CD4-positive, alpha-beta T cell treated with Interleukin-4 for 4 hours (primary cell): Measurements from ENCODE around the gene OR2T10.
"Not testable (repeated sequence)": the region's sequence is repeated elsewhere in the genome, so short reads cannot be mapped to it uniquely, and the experiment has no call there.

Experiments used
- DNase-seq: peaks from one replicate; pipeline ENCODE4 v3.0.0-alpha.2; 2020

The OR2T10 gene

DNA sequence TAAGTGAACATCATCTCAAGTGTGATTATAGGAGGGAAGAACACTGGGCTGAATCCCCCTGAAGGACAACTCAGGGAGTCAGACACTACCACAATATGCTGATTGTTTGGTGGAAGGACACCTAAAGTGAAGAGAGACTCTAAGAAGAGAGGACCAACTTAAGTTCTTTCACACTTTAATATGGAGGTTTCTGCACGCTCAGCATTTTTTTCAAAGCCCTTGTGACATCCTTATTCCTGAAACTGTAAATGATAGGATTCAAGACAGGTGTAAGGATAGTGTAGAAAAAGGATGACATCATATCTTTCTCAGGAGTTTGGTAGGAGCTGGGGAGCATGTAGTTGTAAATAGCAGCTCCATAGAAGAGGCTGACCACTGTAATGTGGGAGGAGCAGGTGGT is 4.8 kb downstream of the OR2T10 start:
- no peak for DNase-seq

DNA sequence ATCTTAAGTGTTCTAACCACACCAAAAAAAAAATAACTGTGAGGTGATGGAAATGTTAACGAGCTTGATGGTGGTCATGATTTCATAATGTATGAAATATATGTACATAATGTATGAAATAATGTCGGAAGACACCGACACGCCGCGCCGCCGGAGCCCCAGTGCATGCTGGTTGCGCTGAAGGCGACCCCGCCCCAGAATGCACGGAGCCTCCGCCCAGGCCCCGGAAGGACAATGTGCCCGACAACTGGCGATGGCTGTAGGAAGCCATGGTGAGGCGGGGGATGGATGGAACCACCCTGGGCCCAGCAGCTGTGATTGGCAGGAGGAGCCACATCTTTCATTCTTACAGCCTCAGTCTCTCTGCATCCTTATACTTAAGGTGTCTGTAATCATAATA is 7.4 kb downstream of the OR2T10 start:
- DNase-seq = no peak

DNA sequence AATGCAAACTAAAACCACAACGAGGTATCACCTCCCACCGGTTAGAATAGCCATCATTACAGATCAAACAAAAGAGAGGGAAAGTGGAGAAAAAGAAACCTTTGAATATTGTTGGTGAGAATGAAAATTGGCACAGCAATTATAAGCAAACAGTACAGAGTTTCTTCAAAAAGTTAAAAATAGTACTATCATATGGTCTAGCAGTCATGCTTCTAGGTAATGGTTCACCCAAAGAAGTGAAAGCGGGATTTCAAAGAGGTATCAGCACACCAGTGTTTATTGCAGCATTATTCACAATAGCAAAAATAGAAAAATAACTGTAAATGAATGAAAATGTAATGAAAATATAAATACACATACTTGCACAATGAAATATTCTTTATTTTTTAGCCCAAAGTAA is 8.2 kb downstream of the OR2T10 start:
- DNase-seq = no peak

DNA sequence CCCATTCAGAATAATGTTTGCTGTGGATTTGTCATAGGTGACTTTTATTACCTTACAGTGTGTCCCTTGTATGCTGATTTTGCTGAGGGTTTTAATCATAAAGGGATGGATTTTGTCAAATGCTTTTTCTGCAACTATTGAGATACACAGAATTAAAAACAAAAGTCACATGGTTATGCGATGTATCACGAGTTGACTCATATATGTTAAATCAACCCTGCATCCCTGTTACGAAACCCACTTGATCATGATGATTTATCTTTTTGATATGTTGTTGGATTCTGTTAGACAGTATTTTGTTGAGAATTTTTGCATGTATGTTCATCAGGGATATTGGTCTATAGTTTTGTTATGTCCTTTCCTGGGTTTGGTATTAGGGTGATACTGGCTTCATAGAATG is 12.2 kb downstream of the OR2T10 start:
- DNase-seq = no peak

DNA sequence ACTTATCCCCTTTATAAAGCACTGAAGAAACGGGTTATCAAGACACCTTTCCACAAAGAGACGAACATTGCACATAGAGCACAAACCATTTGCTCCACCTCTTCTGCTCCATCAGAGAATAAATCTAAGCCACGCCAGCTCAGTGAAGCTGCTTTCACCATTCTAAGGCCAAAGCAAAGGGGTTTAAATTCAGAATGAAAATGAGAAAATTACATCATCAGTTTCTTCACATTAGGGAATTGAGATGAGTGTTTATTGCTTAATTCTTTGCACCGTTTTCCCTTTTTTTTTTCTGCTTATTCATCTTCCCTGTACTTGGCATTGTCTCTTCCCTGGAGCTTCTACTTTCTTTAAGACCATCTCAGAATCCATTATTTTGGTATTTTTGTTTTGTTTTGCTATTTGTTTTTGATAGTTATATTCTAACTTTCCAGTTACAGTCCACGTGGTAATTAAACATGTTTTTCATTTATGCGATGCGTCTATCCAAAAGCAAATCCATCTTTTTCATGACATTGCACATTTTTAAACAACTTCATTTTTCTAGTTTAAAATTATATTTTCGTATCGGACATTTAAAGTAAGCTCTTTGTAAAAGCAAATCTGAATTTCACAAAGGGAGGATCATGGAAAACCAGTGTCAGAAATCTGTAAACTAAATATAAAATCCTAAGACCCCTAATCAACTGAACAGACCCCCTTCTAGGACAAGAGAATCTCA is 21.1 kb downstream of the OR2T10 start:
- DNase-seq = no peak

DNA sequence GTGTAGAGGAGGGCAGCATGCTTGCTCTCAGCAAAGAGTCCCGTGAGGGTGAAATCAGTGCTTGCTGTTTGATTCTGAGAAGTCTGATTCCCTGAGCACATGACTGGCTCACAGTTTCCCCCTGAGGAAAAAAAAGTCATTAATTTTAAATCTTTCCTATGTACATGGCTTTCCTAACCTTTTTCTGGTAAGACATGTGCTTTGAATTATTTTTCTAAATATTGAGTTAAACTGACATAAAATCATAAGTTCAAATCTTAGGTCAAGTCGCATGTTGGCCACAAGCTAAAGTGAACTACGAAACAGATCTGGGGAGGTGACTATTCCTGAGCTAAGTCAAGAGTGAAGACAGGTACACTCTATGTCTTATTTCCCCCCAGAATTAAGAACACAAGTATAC is 22.8 kb downstream of the OR2T10 start, which contains the start of gene OR2T34:
OR2T34 (minus strand) TSS at position 101 of the 400 bp plus-strand sequence; CDS start at position 101, 0 bp downstream.
- DNase-seq = not testable (repeated sequence)

DNA sequence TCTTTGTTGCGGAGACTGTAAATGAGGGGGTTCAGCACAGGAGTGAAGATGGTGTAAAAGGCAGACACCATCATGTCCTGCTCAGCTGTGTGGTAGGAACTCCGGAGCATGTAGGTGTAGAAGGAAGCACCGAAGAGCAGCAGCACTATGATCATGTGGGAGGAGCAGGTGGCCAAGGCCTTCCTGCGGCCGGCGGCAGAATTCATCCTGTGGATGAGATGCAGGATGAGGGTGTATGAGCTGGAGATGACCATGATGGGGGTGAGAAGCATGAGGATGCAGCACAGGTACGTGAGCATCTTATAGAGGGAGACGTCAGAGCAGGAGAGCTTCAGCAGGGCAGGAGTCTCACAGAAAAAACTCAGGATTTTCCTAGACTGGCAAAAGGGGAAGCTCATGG is 23.6 kb downstream of the OR2T10 start:
- DNase-seq = not testable (repeated sequence)

DNA sequence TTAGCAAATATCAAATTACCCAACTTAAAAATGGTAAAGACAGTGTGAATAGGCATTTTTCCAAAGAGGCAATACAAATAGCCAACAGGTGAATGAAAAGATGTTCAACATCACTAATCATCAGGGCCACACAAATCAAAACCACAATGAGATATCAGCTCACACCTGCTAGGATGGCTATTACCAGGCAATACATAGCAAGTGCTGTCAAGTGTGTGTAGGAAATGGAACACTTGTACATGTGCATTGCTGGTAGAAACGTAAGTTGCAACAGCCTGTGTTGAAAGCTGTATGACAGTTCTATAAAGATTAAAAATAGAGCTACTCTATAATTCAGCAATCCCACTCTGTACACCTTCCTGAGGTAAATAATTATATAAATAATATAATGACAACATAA is 25.5 kb downstream of the OR2T10 start:
- DNase-seq = not testable (repeated sequence)

DNA sequence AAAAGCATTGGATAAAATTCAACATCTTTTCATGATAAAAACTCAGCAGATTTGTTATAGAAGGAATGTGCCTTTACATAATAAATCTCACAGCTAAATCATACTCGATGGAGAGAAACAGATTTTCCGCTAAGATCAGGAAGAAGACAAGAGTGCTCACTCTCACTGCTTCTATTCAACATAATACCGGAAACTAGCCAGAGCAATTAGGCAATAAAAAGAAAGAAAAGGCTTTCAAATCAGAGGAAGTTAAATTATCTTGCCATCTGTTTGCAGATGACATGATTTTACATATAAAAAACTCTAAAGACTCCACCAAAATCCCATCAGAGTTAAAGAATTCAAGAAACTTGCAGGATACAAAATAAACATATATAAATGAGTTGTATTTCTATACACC is 26.7 kb downstream of the OR2T10 start:
- not testable (repeated sequence) for DNase-seq

DNA sequence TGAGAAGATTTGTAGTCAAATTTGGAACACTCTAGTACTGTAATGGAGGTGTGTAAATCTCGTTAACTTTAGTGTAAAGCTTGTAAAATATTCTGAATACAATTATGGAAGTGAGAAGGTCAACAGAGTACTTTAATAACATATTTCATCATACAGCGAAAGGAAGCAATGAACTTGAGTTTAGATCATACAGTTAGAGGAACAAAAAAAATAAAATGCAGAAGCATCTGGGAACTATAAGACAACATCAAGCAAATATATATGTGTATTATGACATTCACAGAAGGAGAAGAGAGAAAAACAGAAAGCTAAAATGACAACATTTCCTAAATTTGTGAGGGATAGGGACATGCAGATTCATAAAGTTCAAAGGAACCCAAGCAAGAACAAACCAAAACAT is 28.5 kb downstream of the OR2T10 start:
- not testable (repeated sequence) for DNase-seq

DNA sequence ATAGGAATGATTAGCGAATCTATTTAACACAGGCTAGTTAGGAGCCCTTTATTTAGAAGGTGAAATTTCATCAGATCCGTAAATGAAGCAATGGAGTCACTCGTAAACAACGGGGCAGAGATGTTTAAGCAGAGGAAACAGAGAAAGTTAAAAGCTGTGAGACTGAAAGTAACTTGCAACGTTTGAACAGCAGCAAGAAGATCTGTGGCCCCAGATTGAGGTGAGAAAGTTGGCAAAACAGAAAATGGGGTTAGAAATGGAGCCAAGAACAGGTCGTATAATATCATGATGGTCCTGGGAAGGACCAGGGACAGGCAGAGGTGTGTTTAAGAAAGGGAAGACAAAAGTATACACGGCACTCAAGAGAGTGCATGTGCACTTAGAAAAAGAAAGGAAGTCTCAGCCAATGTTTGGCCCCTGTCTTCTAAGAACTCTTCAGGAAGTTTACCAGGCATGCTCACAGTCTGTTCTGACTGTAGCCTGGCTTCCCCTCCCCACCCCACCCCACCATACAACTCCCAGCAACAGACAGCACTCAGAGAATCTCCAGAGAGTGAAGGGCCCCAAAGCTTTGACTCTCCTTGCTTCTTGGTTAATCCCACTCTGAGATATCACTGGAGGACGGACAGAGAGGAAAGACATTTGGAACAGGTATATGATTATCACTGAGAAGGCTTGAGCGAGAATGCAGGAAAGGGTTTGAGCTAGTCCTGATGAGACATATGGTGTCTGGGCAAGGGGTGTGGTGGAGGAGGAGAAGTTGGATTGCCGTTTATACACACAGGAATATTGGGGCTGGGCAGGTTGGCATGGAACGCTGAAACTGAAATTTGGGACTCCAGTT is 31.7 kb downstream of the OR2T10 start:
- peak; percentile 23 for DNase-seq

DNA sequence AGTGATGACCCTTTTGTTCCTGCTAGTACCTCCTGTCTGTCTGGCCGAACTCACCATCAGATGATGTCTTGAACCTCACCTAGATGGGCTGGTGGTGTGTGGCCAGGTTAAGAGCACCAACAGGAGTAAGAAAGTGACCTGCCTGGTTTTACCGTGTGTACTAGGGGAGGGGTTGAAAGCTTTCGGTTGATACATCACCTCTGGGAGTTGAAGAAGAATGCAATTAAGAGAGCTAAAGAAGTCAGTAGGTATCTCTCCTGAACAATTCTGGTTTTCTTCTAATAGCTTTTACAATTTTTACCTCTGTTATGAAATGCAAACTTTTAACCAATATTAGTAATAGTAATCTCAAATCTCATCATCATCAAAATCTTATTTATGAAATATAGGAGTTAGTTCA is 34.8 kb downstream of the OR2T10 start, which contains the start of gene OR2T29:
OR2T29 (minus strand) TSS at position 101 of the 400 bp plus-strand sequence. CDS start 3,281 bp downstream, outside the sequence.
- DNase-seq = not testable (repeated sequence)

DNA sequence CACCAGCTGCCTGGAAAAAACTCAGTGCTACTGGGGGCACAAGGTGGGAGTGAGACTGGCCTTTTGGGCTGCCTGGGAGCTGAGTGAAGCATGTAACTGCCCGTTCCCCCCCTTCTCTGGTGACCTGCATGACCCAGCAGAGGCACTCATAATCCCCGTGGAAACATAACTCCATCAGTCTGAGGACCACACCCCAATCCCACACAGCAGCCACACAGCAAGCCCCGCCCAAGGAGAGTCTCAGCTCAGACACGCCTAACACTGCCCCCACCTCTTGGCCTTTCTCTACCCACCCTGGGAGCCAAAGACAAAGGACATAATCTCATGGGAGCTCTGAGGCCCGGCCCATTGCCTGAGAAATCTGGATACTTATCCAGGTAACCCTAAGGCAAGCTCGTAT is 46.5 kb downstream of the OR2T10 start:
- DNase-seq = not testable (repeated sequence)

DNA sequence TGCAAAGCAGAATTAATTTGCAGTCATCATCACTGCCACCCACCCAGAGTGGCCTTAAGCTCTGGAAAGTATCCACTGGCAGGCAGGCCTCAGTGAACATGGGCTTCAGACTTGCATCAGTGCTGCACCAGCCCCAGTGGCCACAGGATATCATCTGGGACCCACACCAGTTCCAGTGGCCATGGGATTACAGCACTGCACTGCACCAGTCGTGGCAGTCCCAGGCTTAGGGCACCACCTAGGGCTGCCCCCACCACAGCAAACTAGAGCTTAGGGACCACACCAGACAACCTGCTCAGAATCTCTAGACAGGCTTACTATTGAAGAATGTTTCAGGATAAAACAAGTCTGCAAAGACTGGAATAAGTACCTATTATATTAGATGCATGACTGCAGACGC is 50.1 kb downstream of the OR2T10 start:
- DNase-seq = not testable (repeated sequence)
